Neutrophil (primary cell): ENCODE results near the gene TTC27.
"Not testable (repeated sequence)": the region's sequence is repeated elsewhere in the genome, so short reads cannot be mapped to it uniquely, and the experiment has no call there.

Experiments
- H3K27ac ChIP-seq: fragments of 200-600 bp; sonication (generic); 2 replicates; pipeline ENCODE4 v1.5.1; 2016; ENCODE audit warnings: mild to moderate bottlenecking, moderate library complexity
- H3K27me3 ChIP-seq: fragments of 200-600 bp; sonication (generic); 2 replicates; pipeline ENCODE4 v1.6.0; 2016; ENCODE audit warnings: mild to moderate bottlenecking
- H3K36me3 ChIP-seq: fragments of 200-600 bp; sonication (generic); 2 replicates; pipeline ENCODE4 v1.5.1; 2017
- H3K4me1 ChIP-seq, 2 experiments: fragments of 200-600 bp in 1 of 2; sonication (generic) in 1 of 2; 1 replicate in 1 of 2; 2 replicates in 1 of 2; pipeline versions ENCODE4 v1.5.1 to v1.6.1; 2013 to 2016; ENCODE audit warnings: low read depth in 1 of 2, low read length in 1 of 2, mild to moderate bottlenecking in 1 of 2, moderate library complexity in 1 of 2; ENCODE audit not compliant: control insufficient read depth in 1 of 2, insufficient read depth in 1 of 2
- H3K4me3 ChIP-seq, 2 experiments: fragments of 200-600 bp in 1 of 2; sonication (generic) in 1 of 2; 1 replicate in 1 of 2; 2 replicates in 1 of 2; pipeline ENCODE4 v1.5.1; 2013 to 2016; ENCODE audit warnings: low read depth in 1 of 2, low read length in 1 of 2, mild to moderate bottlenecking in 1 of 2, moderate library complexity in 1 of 2
- H3K9me3 ChIP-seq: fragments of 200-600 bp; sonication (generic); 2 replicates; pipeline ENCODE4 v1.5.1; 2016
- CTCF ChIP-seq: fragments of 200-600 bp; sonication (generic); IDR thresholded peaks from 2 replicates; pipeline ENCODE4 v1.5.1; 2016; ENCODE audit warnings: antibody characterized with exemption

The TTC27 gene

GRCh38 chr2:32745675-32746074 is 117.8 kb downstream of the TTC27 start:
- Histone ChIP-seq H3K27ac (no peak overlapping the region), H3K4me1 (no peaks in the 10 kb centered on the region), H3K36me3 (no peaks in the 10 kb centered on the region), H3K27me3 (no peaks in the 10 kb centered on the region), H3K9me3 (no peaks in the 10 kb centered on the region), H3K4me3 (no peak overlapping the region)
- no peak for TF ChIP-seq CTCF

GRCh38 chr2:32746669-32747068 is 118.8 kb downstream of the TTC27 start:
- no peaks in the 10 kb centered on the region for H3K4me1 ChIP-seq
- H3K27me3 ChIP-seq = no peaks in the 10 kb centered on the region
- no peaks in the 10 kb centered on the region for H3K36me3 ChIP-seq
- no peak overlapping the region for H3K4me3 ChIP-seq
- no peaks in the 10 kb centered on the region for H3K9me3 ChIP-seq
- H3K27ac ChIP-seq = no peak overlapping the region
- no peak for TF ChIP-seq CTCF

- Histone ChIP-seq H3K9me3 (no peaks in the 10 kb centered on the region), H3K4me1 (no peaks in the 10 kb centered on the region), H3K36me3 (no peaks in the 10 kb centered on the region), H3K4me3 (no peak overlapping the region), H3K27ac (no peak overlapping the region), H3K27me3 (no peaks in the 10 kb centered on the region)
- no peak for TF ChIP-seq CTCF
Measured at GRCh38 chr2:32748158-32748557, 120.3 kb downstream of the TTC27 start.

- no peak for TF ChIP-seq CTCF
- no peaks in the 10 kb centered on the region for H3K36me3 ChIP-seq
- no peak overlapping the region for H3K4me3 ChIP-seq
- no peaks in the 10 kb centered on the region for H3K27me3 ChIP-seq
- H3K9me3 ChIP-seq = no peaks in the 10 kb centered on the region
- H3K27ac ChIP-seq = no peak overlapping the region
- H3K4me1 ChIP-seq = no peaks in the 10 kb centered on the region
Measured at GRCh38 chr2:32750880-32751279, 123.0 kb downstream of the TTC27 start.

GRCh38 chr2:32752205-32752604 is 124.4 kb downstream of the TTC27 start:
- no peak overlapping the region for H3K4me3 ChIP-seq
- H3K36me3 ChIP-seq = no peaks in the 10 kb centered on the region
- TF ChIP-seq CTCF = no peak
- no peaks in the 10 kb centered on the region for H3K9me3 ChIP-seq
- no peak overlapping the region for H3K27ac ChIP-seq
- no peaks in the 10 kb centered on the region for H3K4me1 ChIP-seq
- H3K27me3 ChIP-seq = no peaks in the 10 kb centered on the region

GRCh38 chr2:32752952-32753351 is 125.1 kb downstream of the TTC27 start:
- no peak overlapping the region for H3K4me3 ChIP-seq
- no peak overlapping the region for H3K27ac ChIP-seq
- H3K36me3 ChIP-seq = no peaks in the 10 kb centered on the region
- no peak for TF ChIP-seq CTCF
- H3K27me3 ChIP-seq = no peaks in the 10 kb centered on the region
- H3K9me3 ChIP-seq = no peaks in the 10 kb centered on the region
- H3K4me1 ChIP-seq = no peaks in the 10 kb centered on the region

GRCh38 chr2:32754676-32755075 is 126.8 kb downstream of the TTC27 start:
- H3K4me1 ChIP-seq, H3K27me3 ChIP-seq, H3K36me3 ChIP-seq, H3K27ac ChIP-seq, H3K4me3 ChIP-seq, H3K9me3 ChIP-seq: not testable (repeated sequence)
